ENCODE measurements around the gene SLC35E2B. TPM values are rescaled to one million over a fixed set of nuclear protein-coding genes. Genes with fewer than 3 reads are reported as not detected.

Gene SLC35E2B
- total RNA-seq, 2 experiments from 2014 or later = 23.5 to 24.5 TPM

DNA sequence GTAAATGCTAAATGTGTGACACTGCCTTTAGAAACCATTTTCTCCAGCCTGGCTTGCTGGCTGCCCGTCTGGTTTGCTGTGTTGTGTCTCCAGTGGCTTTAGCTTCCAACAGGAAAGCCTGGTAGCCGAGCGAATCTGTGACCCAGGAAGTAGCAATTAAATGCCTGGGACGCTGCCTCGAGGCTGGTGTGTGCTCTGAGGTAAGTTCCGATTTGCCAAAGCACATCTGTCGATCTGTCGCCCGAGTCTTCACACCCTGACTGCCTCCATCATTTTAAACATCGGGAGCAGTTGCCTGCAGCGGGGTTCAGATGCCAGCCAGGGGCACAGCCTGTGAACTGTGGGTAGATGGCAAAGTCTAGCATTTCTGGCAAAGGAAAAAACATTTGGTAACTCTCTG lies 75.1 kb downstream of the SLC35E2B start:
- POLR2A ChIA-PET = no interaction called here

DNA sequence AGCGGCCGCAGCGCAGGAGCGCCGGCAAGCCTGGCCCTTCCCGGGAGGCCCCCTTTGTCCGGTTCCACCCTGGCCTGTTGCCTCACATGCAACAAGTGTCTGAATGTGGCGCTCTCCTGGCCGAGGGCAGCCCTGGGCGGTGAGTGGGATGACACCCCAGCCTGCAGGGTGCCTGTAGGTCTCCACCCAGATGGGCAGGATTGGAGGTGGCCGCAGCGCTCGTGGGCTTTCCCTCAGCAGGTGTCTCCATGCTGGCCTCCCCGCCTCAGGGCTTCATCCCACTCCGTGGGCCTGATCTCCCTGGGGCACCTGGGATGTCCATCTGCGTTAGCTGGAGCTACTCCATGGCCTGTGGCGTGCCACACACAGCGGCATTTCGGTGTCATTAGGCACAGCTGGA lies 75.8 kb downstream of the SLC35E2B start:
- POLR2A ChIA-PET = no interaction called here
- CTCF ChIA-PET = interaction anchor here (1.0 kb wide), 1 partner anchor 9 kb away, joined by 3 read pairs; no protein-coding TSS in a partner anchor

More for the DNA sequence above, 75.1 kb downstream of the SLC35E2B start:
- CTCF ChIA-PET = no interaction called here

- CTCF ChIA-PET = interaction anchor here (0.9 to 1.0 kb wide), 3 partner anchors 9 to 601 kb away, joined by 3 read pairs; no protein-coding TSS in a partner anchor
- POLR2A ChIA-PET = interaction anchor here (1.5 to 2.4 kb wide), 2 partner anchors 12 to 14 kb away, joined by 4 to 11 read pairs; no protein-coding TSS in a partner anchor
Measured at GRCh38 chr1:1616045-1616790, 76.4 kb downstream of the SLC35E2B start.

DNA sequence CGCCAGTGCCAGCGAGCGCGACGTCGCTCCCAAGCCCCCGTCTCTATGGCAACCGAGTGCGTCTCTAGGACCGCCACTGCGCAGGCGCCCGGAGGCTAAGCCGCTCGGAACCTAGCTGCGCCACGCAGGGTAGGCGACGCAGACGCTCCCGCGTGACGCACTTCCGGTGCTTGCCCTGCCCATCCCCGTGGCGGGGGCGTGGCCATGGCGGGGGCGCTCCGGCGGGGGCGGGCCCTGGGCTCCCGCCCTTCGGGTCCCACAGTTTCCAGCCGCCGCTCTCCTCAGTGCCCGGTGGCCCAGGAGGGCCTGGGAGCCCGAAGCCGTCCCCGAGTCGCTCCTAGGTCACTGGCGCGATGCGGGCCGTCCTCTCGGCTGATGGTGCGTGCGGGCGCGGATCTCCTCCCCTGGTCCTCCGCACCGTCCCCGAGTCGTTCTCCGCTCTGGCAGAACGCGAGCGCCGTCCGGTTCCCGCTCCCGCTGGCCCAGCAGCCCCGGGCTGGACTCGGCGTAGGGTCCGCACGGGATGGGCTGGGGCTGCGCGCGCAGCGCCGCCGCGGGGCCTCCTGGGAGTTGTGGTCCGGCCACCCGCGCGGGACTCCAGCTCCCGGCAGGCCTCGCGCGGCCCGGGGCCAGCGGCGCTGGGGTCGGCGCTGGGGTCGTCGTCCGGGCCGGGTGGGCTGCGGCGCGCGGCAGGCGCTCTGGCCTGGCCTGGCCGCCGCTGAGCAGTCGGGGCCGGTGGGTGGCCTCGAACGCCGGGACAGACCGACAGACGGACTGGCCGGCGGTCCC lies 77.1 kb downstream of the SLC35E2B start, which contains the start of gene MIB2:
TSS of gene MIB2 (plus strand) at position 245 of the 789 bp plus-strand sequence. CDS start 7,953 bp downstream, outside the sequence.
- POLR2A ChIA-PET = interaction anchor here (1.1 to 2.4 kb wide), 3 partner anchors 9 to 15 kb away, joined by 3 to 11 read pairs (median 4); no protein-coding TSS in a partner anchor
- CTCF ChIA-PET = interaction anchor here (0.9 to 1.4 kb wide), 3 partner anchors 10 to 601 kb away, joined by 3 read pairs; no protein-coding TSS in a partner anchor

GRCh38 chr1:1614954-1615255 lies 77.7 kb downstream of the SLC35E2B start:
- POLR2A ChIA-PET = interaction anchor here (1.1 to 2.4 kb wide), 3 partner anchors 8 to 16 kb away, joined by 3 to 11 read pairs (median 4); no protein-coding TSS in a partner anchor

DNA sequence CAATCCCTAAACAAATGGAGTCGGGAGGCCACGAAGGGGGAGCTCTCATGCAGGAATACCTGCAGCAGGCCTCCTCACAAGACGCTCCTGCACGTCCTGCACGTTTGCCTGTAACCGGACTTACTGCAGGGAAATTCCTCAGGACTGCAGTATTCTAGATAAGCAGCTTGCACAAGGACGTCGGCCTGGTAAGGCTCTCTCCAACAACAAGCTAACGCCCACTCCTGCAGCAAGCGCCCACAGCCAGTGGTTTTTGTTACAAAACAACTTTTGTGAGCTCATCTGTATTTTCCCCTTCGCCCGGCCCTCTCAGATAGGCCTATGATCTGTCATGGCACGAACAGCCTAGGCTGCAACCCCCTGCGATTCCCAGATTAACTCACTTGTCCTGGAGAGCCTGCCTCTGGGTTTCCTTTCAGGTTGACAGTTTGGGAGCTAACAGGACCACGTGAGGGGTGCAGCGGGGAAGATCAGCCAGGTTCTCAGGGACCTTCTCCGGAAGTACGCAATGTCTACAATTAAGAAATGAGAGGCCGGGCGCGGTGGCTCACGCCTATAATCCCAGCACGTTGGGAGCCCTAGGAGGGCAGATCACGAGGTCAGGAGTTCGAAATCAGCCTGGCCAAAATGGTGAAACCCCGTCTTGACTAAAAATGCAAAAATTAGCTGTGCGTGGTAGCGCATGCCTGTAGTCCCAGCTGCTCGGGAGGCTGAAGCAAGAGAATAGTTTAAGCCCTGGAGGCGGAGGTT lies 78.2 kb downstream of the SLC35E2B start:
- CTCF ChIA-PET = interaction anchor here (0.8 to 1.4 kb wide), 4 partner anchors 9 to 68 kb away, joined by 3 to 6 read pairs (median 3); no protein-coding TSS in a partner anchor
- POLR2A ChIA-PET = interaction anchor here (0.7 to 2.4 kb wide), 8 partner anchors 8 to 64 kb away, joined by 3 to 11 read pairs (median 4); no protein-coding TSS in a partner anchor

More at GRCh38 chr1:1614954-1615255, 77.7 kb downstream of the SLC35E2B start:
- CTCF ChIA-PET = interaction anchor here (1.4 kb wide), 1 partner anchor 10 kb away, joined by 3 read pairs; no protein-coding TSS in a partner anchor

GRCh38 chr1:1613509-1614082 lies 79.0 kb downstream of the SLC35E2B start:
- CTCF ChIA-PET = interaction anchor here (0.6 to 1.4 kb wide), 5 partner anchors 9 to 76 kb away, joined by 3 to 6 read pairs (median 3); no protein-coding TSS in a partner anchor

GRCh38 chr1:1612104-1612400 lies 80.5 kb downstream of the SLC35E2B start:
- POLR2A ChIA-PET = no interaction called here
- CTCF ChIA-PET = interaction anchor here (0.6 kb wide), 1 partner anchor 45 kb away, joined by 3 read pairs; no protein-coding TSS in a partner anchor

More at GRCh38 chr1:1613509-1614082, 79.0 kb downstream of the SLC35E2B start:
- POLR2A ChIA-PET = interaction anchor here (0.7 to 2.4 kb wide), 6 partner anchors 9 to 65 kb away, joined by 3 to 11 read pairs (median 4); no protein-coding TSS in a partner anchor

- POLR2A ChIA-PET = no interaction called here
- CTCF ChIA-PET = no interaction called here
Measured at GRCh38 chr1:1610796-1611195, 81.8 kb downstream of the SLC35E2B start.

- ChIA-PET POLR2A (no interaction called here), CTCF (no interaction called here)
Measured at GRCh38 chr1:1609822-1610485, 82.6 kb downstream of the SLC35E2B start.

Other genes with a start within 250 kb of the SLC35E2B start
- gene ATAD3C, start 243.1 kb downstream of the SLC35E2B start, total RNA-seq = 1 to 10 TPM; 1.0 to 1.3 TPM
- gene ATAD3B, start 221.0 kb downstream of the SLC35E2B start, total RNA-seq = 10 to 100 TPM; 82.9 to 93.1 TPM
- gene ATAD3A, start 180.6 kb downstream of the SLC35E2B start, total RNA-seq = 10 to 100 TPM; 92.8 to 97.5 TPM
- gene TMEM240, start 152.2 kb downstream of the SLC35E2B start, total RNA-seq = under 1 TPM in 1 of 2 experiments, not detected in 1; 0.48 TPM
- gene SSU72, start 117.9 kb downstream of the SLC35E2B start, total RNA-seq = 100 to 1,000 TPM; 121 to 126 TPM
- 1 to 10 TPM; 3.0 to 3.2 TPM for gene FNDC10, start 92.7 kb downstream of the SLC35E2B start, total RNA-seq
- gene MIB2, start 77.3 kb downstream of the SLC35E2B start, total RNA-seq = 10 to 100 TPM; 40.5 to 41.3 TPM
- 1 to 10 TPM; 2.1 to 2.7 TPM for gene MMP23B, start 60.6 kb downstream of the SLC35E2B start, total RNA-seq
- gene CDK11B, start 33.8 kb downstream of the SLC35E2B start, total RNA-seq = 10 to 100 TPM; 41.1 to 44.3 TPM
- gene CDK11A, start 31.6 kb upstream of the SLC35E2B start, total RNA-seq = 10 to 100 TPM; 62.4 to 64.7 TPM
- gene NADK, start 85.7 kb upstream of the SLC35E2B start, total RNA-seq = 10 to 100 TPM; 82.6 to 84.5 TPM
- 100 to 1,000 TPM; 420 to 435 TPM for gene GNB1, start 198.3 kb upstream of the SLC35E2B start, total RNA-seq
- under 1 TPM; 0.72 to 0.78 TPM for gene CALML6, start 222.5 kb upstream of the SLC35E2B start, total RNA-seq
- 1 to 10 TPM in 1 of 2 experiments, under 1 TPM in 1; 0.80 to 1.4 TPM for gene TMEM52, start 226.5 kb upstream of the SLC35E2B start, total RNA-seq

All from activated CD8-positive, alpha-beta memory T cell treated with anti-CD3 and anti-CD28 coated beads for 36 hours (primary cell).